Neural progenitor cell (in vitro differentiated cells): ENCODE measurements around the gene SIDT2. TPM values are rescaled to one million over a fixed set of nuclear protein-coding genes. Genes with fewer than 3 reads are reported as not detected.

ENCODE experiments used
- DNase-seq: peaks from one replicate; pipeline ENCODE4 v3.0.0-alpha.2; 2016; ENCODE audit warnings: low spot score
- H2AFZ ChIP-seq: fragments of 200-600 bp; sonication (generic); replicated peaks from 2 replicates; pipeline ENCODE4 v1.6.1; 2016; ENCODE audit warnings: antibody characterized with exemption
- H3F3A ChIP-seq: fragments of 200-600 bp; sonication (generic); 2 replicates; pipeline ENCODE4 v1.6.1; 2016; ENCODE audit warnings: antibody characterized with exemption, low read depth
- H3K27ac ChIP-seq: fragments of 200-600 bp; sonication (generic); 2 replicates; pipeline ENCODE4 v1.5.1; 2016; ENCODE audit warnings: mild to moderate bottlenecking
- H3K27me3 ChIP-seq: fragments of 200-600 bp; sonication (generic); 2 replicates; pipeline ENCODE4 v1.6.1; 2016; ENCODE audit warnings: mild to moderate bottlenecking, moderate library complexity
- H3K36me3 ChIP-seq: fragments of 200-600 bp; sonication (generic); 2 replicates; pipeline ENCODE4 v1.5.1; 2016
- H3K4me1 ChIP-seq: fragments of 200-600 bp; sonication (generic); 2 replicates; pipeline ENCODE4 v1.6.1; 2016; ENCODE audit warnings: mixed run types
- H3K4me2 ChIP-seq: fragments of 200-600 bp; sonication (generic); 2 replicates; pipeline ENCODE4 v1.6.1; 2016
- H3K4me3 ChIP-seq: fragments of 200-600 bp; sonication (generic); 2 replicates; pipeline ENCODE4 v1.5.1; 2016
- H3K79me2 ChIP-seq: fragments of 200-600 bp; sonication (generic); 2 replicates; pipeline ENCODE4 v1.6.1; 2016; ENCODE audit warnings: low read depth
- H3K9ac ChIP-seq: fragments of 200-600 bp; sonication (generic); 2 replicates; pipeline ENCODE4 v1.6.1; 2016
- H3K9me3 ChIP-seq: fragments of 200-600 bp; sonication (generic); 2 replicates; pipeline ENCODE4 v1.5.1; 2016; ENCODE audit warnings: low read depth
- H4K20me1 ChIP-seq: fragments of 200-600 bp; sonication (generic); 2 replicates; pipeline ENCODE4 v1.6.1; 2016; ENCODE audit warnings: low read depth
- H3K27ac Mint-ChIP-seq: 3 replicates; pipeline ENCODE4 v1.8.0; 2021; ENCODE audit warnings: mixed read lengths
- H3K27me3 Mint-ChIP-seq: 2 replicates; pipeline ENCODE4 v1.8.0; 2022; ENCODE audit warnings: low read depth, mild to moderate bottlenecking, inconsistent platforms, moderate library complexity, mixed read lengths; ENCODE audit not compliant: insufficient read depth
- H3K36me3 Mint-ChIP-seq: 3 replicates; pipeline ENCODE4 v1.8.0; 2021; ENCODE audit warnings: mixed read lengths
- H3K4me1 Mint-ChIP-seq: 3 replicates; pipeline ENCODE4 v1.8.0; 2021; ENCODE audit warnings: mixed read lengths
- H3K4me3 Mint-ChIP-seq: 3 replicates; pipeline ENCODE4 v1.8.0; 2021; ENCODE audit warnings: mild to moderate bottlenecking, moderate library complexity, mixed read lengths
- H3K9me3 Mint-ChIP-seq: 3 replicates; pipeline ENCODE4 v1.8.0; 2020; ENCODE audit warnings: mixed read lengths
- EZH2 ChIP-seq: fragments of 200-600 bp; sonication (generic); IDR thresholded peaks from 2 replicates; pipeline ENCODE4 v1.6.1; 2017; ENCODE audit warnings: antibody characterized with exemption, mild to moderate bottlenecking, moderate library complexity
- EZH2phosphoT487 ChIP-seq: fragments of 200-600 bp; sonication (generic); IDR thresholded peaks from 2 replicates; pipeline ENCODE4 v1.6.1; 2017; ENCODE audit warnings: antibody characterized with exemption
- total RNA-seq: library from RNA; depleted of rRNA; stranded (reverse); fragments of >200 nt; gene quantifications from 2 replicates; pipeline ENCODE4 v1.2.3, GENCODE V29; 2015; ENCODE audit warnings: low replicate concordance
- TF ChIP-seq, protein P1 (sequence below): fragments of 200-600 bp; sonication (generic); IDR thresholded peaks from 2 replicates; pipeline ENCODE4 v1.5.1; 2017; ENCODE audit warnings: antibody characterized with exemption, mild to moderate bottlenecking

SIDT2 gene
- total RNA-seq, 1 donor from 2014 or later: 13.3 TPM

DNA sequence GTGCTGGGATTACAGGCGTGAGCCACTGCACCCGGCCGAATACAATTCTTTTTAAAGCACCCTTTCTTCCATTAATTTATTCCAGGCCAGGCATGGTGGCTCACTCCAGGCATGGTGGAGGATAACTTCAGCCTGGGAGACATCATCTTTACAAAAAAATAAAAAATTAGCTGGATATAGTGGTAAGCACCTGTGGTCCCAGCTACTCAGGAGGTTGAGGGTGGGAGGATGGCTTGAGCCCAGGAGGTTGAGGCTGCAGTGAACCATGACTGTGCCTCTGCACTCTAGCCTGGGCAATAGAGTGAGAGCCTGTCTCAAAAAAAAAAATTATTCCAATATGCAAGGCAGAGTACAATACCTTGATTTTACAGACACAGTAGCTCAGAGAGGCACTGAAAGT lies 32.1 kb downstream of the SIDT2 start:
- Histone ChIP-seq H3K27ac (no peak overlapping the region), H3K36me3 (no peaks in the 10 kb centered on the region), H3K4me1 (peaks cover 8% of the 10 kb centered on the region), H3K9me3 (no peaks in the 10 kb centered on the region), H2AFZ (no peak overlapping the region), H3K9ac (no peak overlapping the region), H3K4me3 (no peak overlapping the region), H3K79me2 (no peaks in the 10 kb centered on the region), H3F3A (peaks cover 10% of the 10 kb centered on the region), H4K20me1 (no peaks in the 10 kb centered on the region), H3K4me2 (no peak overlapping the region), H3K27me3 (no peaks in the 10 kb centered on the region)
- Mint-ChIP-seq H3K4me1 (peaks cover 11% of the 10 kb centered on the region), H3K27ac (no peak overlapping the region), H3K9me3 (no peaks in the 10 kb centered on the region), H3K36me3 (peaks cover 4% of the 10 kb centered on the region), H3K27me3 (peaks cover 2% of the 10 kb centered on the region), H3K4me3 (no peak overlapping the region)
- TF ChIP-seq EZH2: no peak
- DNase-seq: no peak

DNA sequence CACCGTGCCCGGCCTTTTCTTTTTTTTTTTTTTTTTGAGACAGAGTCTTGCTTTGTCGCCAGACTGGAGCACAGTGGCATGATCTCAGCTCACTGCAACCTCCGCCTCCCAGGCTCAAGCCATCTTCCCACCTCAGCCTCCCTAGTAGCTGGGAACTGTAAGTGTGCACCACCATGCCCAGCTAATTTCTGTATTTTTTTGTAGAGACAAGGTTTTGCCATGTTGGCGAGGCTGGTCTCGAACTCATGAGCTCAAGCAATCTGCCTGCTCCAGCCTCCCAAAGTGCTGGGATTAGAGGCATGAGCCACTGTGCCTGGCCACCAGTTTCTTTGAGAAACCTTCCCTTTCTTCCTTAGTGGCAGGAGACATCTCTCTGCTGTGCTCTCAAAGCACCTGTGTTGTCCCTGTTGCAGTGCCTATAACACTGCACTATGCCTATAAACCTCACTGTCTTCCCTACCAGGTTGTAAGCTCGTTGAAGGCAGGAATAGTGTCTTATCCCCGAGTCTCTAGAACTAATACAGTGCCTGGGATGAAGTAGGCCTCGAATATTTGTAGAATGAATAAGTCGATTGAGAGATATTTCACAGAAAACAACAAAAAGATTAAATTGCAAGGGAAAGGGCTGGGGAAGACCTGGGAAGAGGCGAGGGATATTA lies 34.3 kb downstream of the SIDT2 start:
- Mint-ChIP-seq H3K9me3 (no peaks in the 10 kb centered on the region), H3K27ac (no peak overlapping the region), H3K27me3 (peaks cover 2% of the 10 kb centered on the region), H3K4me1 (peaks cover 11% of the 10 kb centered on the region), H3K4me3 (no peak overlapping the region), H3K36me3 (peaks cover 4% of the 10 kb centered on the region)
- no peaks in the 10 kb centered on the region for H3K36me3 ChIP-seq
- TF ChIP-seq, protein P1, sequence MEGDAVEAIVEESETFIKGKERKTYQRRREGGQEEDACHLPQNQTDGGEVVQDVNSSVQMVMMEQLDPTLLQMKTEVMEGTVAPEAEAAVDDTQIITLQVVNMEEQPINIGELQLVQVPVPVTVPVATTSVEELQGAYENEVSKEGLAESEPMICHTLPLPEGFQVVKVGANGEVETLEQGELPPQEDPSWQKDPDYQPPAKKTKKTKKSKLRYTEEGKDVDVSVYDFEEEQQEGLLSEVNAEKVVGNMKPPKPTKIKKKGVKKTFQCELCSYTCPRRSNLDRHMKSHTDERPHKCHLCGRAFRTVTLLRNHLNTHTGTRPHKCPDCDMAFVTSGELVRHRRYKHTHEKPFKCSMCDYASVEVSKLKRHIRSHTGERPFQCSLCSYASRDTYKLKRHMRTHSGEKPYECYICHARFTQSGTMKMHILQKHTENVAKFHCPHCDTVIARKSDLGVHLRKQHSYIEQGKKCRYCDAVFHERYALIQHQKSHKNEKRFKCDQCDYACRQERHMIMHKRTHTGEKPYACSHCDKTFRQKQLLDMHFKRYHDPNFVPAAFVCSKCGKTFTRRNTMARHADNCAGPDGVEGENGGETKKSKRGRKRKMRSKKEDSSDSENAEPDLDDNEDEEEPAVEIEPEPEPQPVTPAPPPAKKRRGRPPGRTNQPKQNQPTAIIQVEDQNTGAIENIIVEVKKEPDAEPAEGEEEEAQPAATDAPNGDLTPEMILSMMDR: no peak
- TF ChIP-seq EZH2phosphoT487: no peak
- TF ChIP-seq EZH2: no peak
- H2AFZ ChIP-seq: no peak overlapping the region
- H3K9ac ChIP-seq: no peak overlapping the region
- H3F3A ChIP-seq: peaks cover 10% of the 10 kb centered on the region
- H3K27me3 ChIP-seq: no peaks in the 10 kb centered on the region
- H3K79me2 ChIP-seq: no peaks in the 10 kb centered on the region
- no peak overlapping the region for H3K4me3 ChIP-seq
- no peak overlapping the region for H3K4me2 ChIP-seq
- H3K27ac ChIP-seq: no peak overlapping the region
- DNase-seq: no peak
- H3K9me3 ChIP-seq: no peaks in the 10 kb centered on the region
- H3K4me1 ChIP-seq: peaks cover 8% of the 10 kb centered on the region
- no peaks in the 10 kb centered on the region for H4K20me1 ChIP-seq

DNA sequence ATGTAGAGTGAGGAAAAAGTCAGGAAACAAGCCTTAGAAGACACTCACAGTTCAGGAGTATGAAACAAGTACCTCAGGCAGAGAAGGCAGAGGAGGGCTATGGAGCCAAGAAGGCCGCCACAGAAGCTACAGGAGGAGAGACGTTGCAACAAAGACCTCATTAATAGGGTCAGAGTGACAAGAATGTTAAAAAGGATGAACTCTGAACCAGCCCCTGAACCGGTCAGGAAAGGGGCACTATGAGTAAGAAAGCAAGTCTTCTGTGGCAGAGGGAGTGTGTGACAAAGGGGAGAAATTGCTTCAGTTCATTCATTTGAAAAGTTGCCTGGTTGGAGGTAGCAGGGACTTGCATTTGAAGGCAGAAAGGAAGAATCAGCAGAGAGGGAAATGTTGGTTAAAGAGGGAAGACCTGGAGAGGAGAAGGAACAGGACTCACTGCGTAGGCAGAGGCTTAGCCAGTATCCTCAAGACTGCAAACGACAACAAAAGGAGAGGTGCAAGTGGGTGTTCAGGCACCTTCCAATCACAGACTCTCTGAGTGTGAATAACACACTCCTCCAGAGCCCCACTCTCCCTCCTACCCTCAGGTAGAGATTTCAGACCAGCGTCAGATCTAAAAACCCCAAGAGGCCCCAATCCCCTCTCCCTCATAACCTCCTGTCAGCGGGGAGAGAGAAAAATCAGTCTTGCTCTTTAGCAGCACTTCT lies 36.0 kb downstream of the SIDT2 start:
- peaks cover 6% of the 10 kb centered on the region for H3K36me3 Mint-ChIP-seq
- H3K27ac Mint-ChIP-seq: peak overlapping the region; percentile 38
- H2AFZ ChIP-seq: no peak overlapping the region

More for the DNA sequence above, 36.0 kb downstream of the SIDT2 start:
- Histone ChIP-seq H3K36me3 (no peaks in the 10 kb centered on the region), H3F3A (peaks cover 10% of the 10 kb centered on the region), H3K9me3 (no peaks in the 10 kb centered on the region), H3K4me1 (peaks cover 8% of the 10 kb centered on the region), H3K27ac (peak overlapping the region; percentile 71), H3K9ac (no peak overlapping the region), H3K4me3 (no peak overlapping the region), H3K79me2 (no peaks in the 10 kb centered on the region), H4K20me1 (no peaks in the 10 kb centered on the region), H3K4me2 (peak overlapping the region; percentile 49), H3K27me3 (no peaks in the 10 kb centered on the region)
- Mint-ChIP-seq H3K4me1 (peaks cover 11% of the 10 kb centered on the region), H3K27me3 (no peaks in the 10 kb centered on the region), H3K9me3 (no peaks in the 10 kb centered on the region), H3K4me3 (no peak overlapping the region)
- peak; percentile 45 for DNase-seq
- no peak for TF ChIP-seq EZH2phosphoT487
- no peak for TF ChIP-seq EZH2
- TF ChIP-seq, protein P1: no peak
